H9 (cell line): ENCODE measurements around the gene OR2T3. TPM values are rescaled to one million over a fixed set of nuclear protein-coding genes. Genes with fewer than 3 reads are reported as not detected.
"Not testable (repeated sequence)": the region's sequence is repeated elsewhere in the genome, so short reads cannot be mapped to it uniquely, and the experiment has no call there.

Source experiments
- DNase-seq: peaks from one replicate; pipeline ENCODE4 v3.0.0-alpha.2; 2017
- H2AFZ ChIP-seq: one replicate; pipeline ENCODE4 v1.6.1; 2013; ENCODE audit warnings: mild to moderate bottlenecking, low read length, control low read depth, moderate library complexity
- H2AK5ac ChIP-seq: 2 replicates; pipeline ENCODE4 v1.6.1; 2013; ENCODE audit warnings: low read length, control low read depth, mixed read lengths; ENCODE audit not compliant: insufficient read length
- H2BK120ac ChIP-seq: one replicate; pipeline ENCODE4 v1.6.1; 2013; ENCODE audit warnings: low read depth, mild to moderate bottlenecking, low read length, control low read depth, inconsistent platforms; ENCODE audit not compliant: poor library complexity, severe bottlenecking
- H2BK12ac ChIP-seq: 2 replicates; pipeline ENCODE4 v1.6.1; 2013; ENCODE audit warnings: low read length, control low read depth, mixed read lengths, low read depth; ENCODE audit not compliant: insufficient read length
- H2BK15ac ChIP-seq: 2 replicates; pipeline ENCODE4 v1.6.1; 2013; ENCODE audit warnings: low read depth, low read length, control low read depth
- H2BK20ac ChIP-seq: one replicate; pipeline ENCODE4 v1.6.1; 2013; ENCODE audit warnings: low read depth, mild to moderate bottlenecking, low read length, control low read depth, inconsistent platforms; ENCODE audit not compliant: poor library complexity, severe bottlenecking
- H2BK5ac ChIP-seq: 2 replicates; pipeline ENCODE4 v1.6.1; 2013; ENCODE audit warnings: low read length, control low read depth, mixed read lengths; ENCODE audit not compliant: insufficient read length
- H3K14ac ChIP-seq: 2 replicates; pipeline ENCODE4 v1.6.1; 2013; ENCODE audit warnings: low read length, control low read depth; ENCODE audit not compliant: insufficient read depth
- H3K18ac ChIP-seq: 2 replicates; pipeline ENCODE4 v1.6.1; 2013; ENCODE audit warnings: low read depth, mild to moderate bottlenecking, mixed read lengths, low read length, control low read depth; ENCODE audit not compliant: insufficient read length
- H3K23ac ChIP-seq: 2 replicates; pipeline ENCODE4 v1.6.1; 2013; ENCODE audit warnings: low read length, control low read depth, mixed read lengths, low read depth; ENCODE audit not compliant: insufficient read length
- H3K23me2 ChIP-seq: 2 replicates; pipeline ENCODE4 v1.6.1; 2013; ENCODE audit warnings: low read depth, mild to moderate bottlenecking, mixed read lengths, low read length, control low read depth; ENCODE audit not compliant: insufficient read length, poor library complexity, severe bottlenecking
- H3K27ac ChIP-seq: 2 replicates; pipeline ENCODE4 v1.5.1; 2013; ENCODE audit warnings: low read length, control low read depth, mixed read lengths, low read depth; ENCODE audit not compliant: insufficient read length
- H3K27me3 ChIP-seq: 2 replicates; pipeline ENCODE4 v1.6.1; 2013; ENCODE audit warnings: low read length, control low read depth, inconsistent platforms; ENCODE audit not compliant: insufficient read depth
- H3K4ac ChIP-seq: 2 replicates; pipeline ENCODE4 v1.6.1; 2013; ENCODE audit warnings: low read depth, mild to moderate bottlenecking, control low read depth, inconsistent platforms, low read length, moderate library complexity
- H3K4me1 ChIP-seq: 2 replicates; pipeline ENCODE4 v1.6.1; 2013; ENCODE audit warnings: low read length, control low read depth, inconsistent platforms; ENCODE audit not compliant: insufficient read depth
- H3K4me2 ChIP-seq: 2 replicates; pipeline ENCODE4 v1.6.1; 2013; ENCODE audit warnings: low read length, control low read depth, mixed read lengths; ENCODE audit not compliant: insufficient read length, insufficient read depth
- H3K56ac ChIP-seq: 2 replicates; pipeline ENCODE4 v1.6.1; 2013; ENCODE audit warnings: low read depth, mild to moderate bottlenecking, mixed read lengths, low read length, control low read depth; ENCODE audit not compliant: insufficient read length
- H3K79me1 ChIP-seq: 2 replicates; pipeline ENCODE4 v1.6.1; 2013; ENCODE audit warnings: low read depth, mild to moderate bottlenecking, moderate library complexity, low read length, control low read depth, inconsistent platforms; ENCODE audit not compliant: insufficient read depth, poor library complexity, severe bottlenecking
- H3K79me2 ChIP-seq: 2 replicates; pipeline ENCODE4 v1.6.1; 2013; ENCODE audit warnings: low read length, control low read depth, inconsistent platforms; ENCODE audit not compliant: insufficient read depth
- H3K9ac ChIP-seq: 2 replicates; pipeline ENCODE4 v1.6.1; 2013; ENCODE audit warnings: low read length, control low read depth, mixed read lengths; ENCODE audit not compliant: insufficient read length; ENCODE audit errors: extremely low read depth
- H3K9me3 ChIP-seq: one replicate; pipeline ENCODE4 v1.6.1; 2013; ENCODE audit warnings: low read depth, low read length, inconsistent platforms; ENCODE audit not compliant: control insufficient read depth
- H3T11ph ChIP-seq: one replicate; pipeline ENCODE4 v1.6.1; 2013; ENCODE audit warnings: mild to moderate bottlenecking, low read length, control low read depth, inconsistent platforms
- H4K20me1 ChIP-seq: one replicate; pipeline ENCODE4 v1.6.1; 2013; ENCODE audit not compliant: control insufficient read depth, insufficient read length, insufficient read depth
- H4K5ac ChIP-seq: 2 replicates; pipeline ENCODE4 v1.6.1; 2013; ENCODE audit warnings: low read depth, mild to moderate bottlenecking, mixed read lengths, low read length, control low read depth; ENCODE audit not compliant: insufficient read length
- H4K8ac ChIP-seq: replicated peaks from 2 replicates; pipeline ENCODE4 v1.6.1; 2013; ENCODE audit warnings: low read length, control low read depth, mixed read lengths, low read depth; ENCODE audit not compliant: insufficient read length
- H4K91ac ChIP-seq: 2 replicates; pipeline ENCODE4 v1.6.1; 2013; ENCODE audit warnings: low read depth, mild to moderate bottlenecking, moderate library complexity, mixed read lengths, low read length, control low read depth; ENCODE audit not compliant: insufficient read length
- H3K27ac Mint-ChIP-seq, 3 experiments: 2 replicates in 2 of 3; 3 replicates in 1 of 3; pipeline ENCODE4 v1.8.0; 2020 to 2021; ENCODE audit warnings: mixed read lengths in 3 of 3, mild to moderate bottlenecking in 1 of 3, moderate library complexity in 1 of 3
- H3K27me3 Mint-ChIP-seq: 2 replicates; pipeline ENCODE4 v1.8.0; 2021; ENCODE audit warnings: low read depth, mild to moderate bottlenecking, moderate library complexity, mixed read lengths
- H3K36me3 Mint-ChIP-seq, 3 experiments: 2 replicates in 2 of 3; 3 replicates in 1 of 3; pipeline ENCODE4 v1.8.0; 2020 to 2021; ENCODE audit warnings: low read depth in 3 of 3, mixed read lengths in 3 of 3; ENCODE audit not compliant: insufficient read depth in 1 of 3
- H3K4me1 Mint-ChIP-seq, 2 experiments: 2 replicates each; pipeline ENCODE4 v1.8.0; 2020; ENCODE audit warnings: mixed read lengths in 2 of 2
- H3K4me3 Mint-ChIP-seq, 2 experiments: 2 replicates in 1 of 2; 3 replicates in 1 of 2; pipeline ENCODE4 v1.8.0; 2020 to 2021; ENCODE audit warnings: mild to moderate bottlenecking in 2 of 2, mixed read lengths in 2 of 2, moderate library complexity in 1 of 2
- H3K9me3 Mint-ChIP-seq, 2 experiments: 2 replicates in 1 of 2; 3 replicates in 1 of 2; pipeline ENCODE4 v1.8.0; 2020; ENCODE audit warnings: mild to moderate bottlenecking in 2 of 2, mixed read lengths in 2 of 2, moderate library complexity in 1 of 2
- WGBS: extraction: QIAGEN DNeasy Blood & Tissue Kit; methylation state at CpG from one replicate; pipeline ENCODE4 v1.1.7; 2013; ENCODE audit warnings: missing lambda C conversion rate, low lambda C conversion rate, mixed read lengths; ENCODE audit not compliant: insufficient read length; ENCODE audit errors: extremely low coverage; 5-methylcytosine and 5-hydroxymethylcytosine counted together
- total RNA-seq: library from RNA; stranded (reverse); gene quantifications from 2 replicates; pipeline ENCODE4 v1.2.1, GENCODE V29; 2021

The OR2T3 gene
- total RNA-seq, 1 experiment from 2014 or later = not detected

GRCh38 chr1:248428192-248428533 is 45.0 kb upstream of the OR2T3 start:
- not testable (repeated sequence) for H3K79me1 ChIP-seq, H4K91ac ChIP-seq, H3K4me1 ChIP-seq, H2BK5ac ChIP-seq, H2BK15ac ChIP-seq, H3K14ac ChIP-seq, H3K56ac ChIP-seq, H2AFZ ChIP-seq, H2AK5ac ChIP-seq, H3K79me2 ChIP-seq, H3K9ac ChIP-seq, H3K18ac ChIP-seq, H3K27ac ChIP-seq, H3K27me3 ChIP-seq, H4K20me1 ChIP-seq, H2BK120ac ChIP-seq, DNase-seq, H3K4me3 Mint-ChIP-seq, H2BK20ac ChIP-seq, H3K27me3 Mint-ChIP-seq, H4K5ac ChIP-seq, H3T11ph ChIP-seq, H4K8ac ChIP-seq, H3K23ac ChIP-seq, H3K4ac ChIP-seq, H3K27ac Mint-ChIP-seq, H3K23me2 ChIP-seq, H3K4me1 Mint-ChIP-seq, H3K4me2 ChIP-seq, H2BK12ac ChIP-seq
- Mint-ChIP-seq H3K36me3 (peaks cover 0 to 21% (median 7%) of the 10 kb centered on the region in 3 experiments; a peak in 6 of 7 replicates), H3K9me3 (peaks cover 73 to 75% of the 10 kb centered on the region in 2 experiments)
- WGBS = no CpG with 5 or more reads among the region's 3 CpGs
- H3K9me3 ChIP-seq = peaks cover 39% of the 10 kb centered on the region

- H2BK120ac ChIP-seq, H3K79me2 ChIP-seq, H3K18ac ChIP-seq, H4K5ac ChIP-seq, H3K4ac ChIP-seq, H2BK12ac ChIP-seq, H3K79me1 ChIP-seq, H3K4me3 Mint-ChIP-seq, H3K4me1 Mint-ChIP-seq, H3K56ac ChIP-seq, H2AK5ac ChIP-seq, H3K27ac ChIP-seq, H2AFZ ChIP-seq, H3T11ph ChIP-seq, H3K27ac Mint-ChIP-seq, H3K27me3 Mint-ChIP-seq, H3K23me2 ChIP-seq, H4K20me1 ChIP-seq, H2BK5ac ChIP-seq, DNase-seq, H3K23ac ChIP-seq, H3K27me3 ChIP-seq, H2BK15ac ChIP-seq, H3K4me1 ChIP-seq, H3K4me2 ChIP-seq, H2BK20ac ChIP-seq, H4K8ac ChIP-seq, H4K91ac ChIP-seq, H3K14ac ChIP-seq, H3K9ac ChIP-seq: not testable (repeated sequence)
- H3K9me3 Mint-ChIP-seq = peaks cover 60 to 63% of the 10 kb centered on the region in 2 experiments
- WGBS = no CpG with 5 or more reads among the region's 11 CpGs
- peaks cover 34% of the 10 kb centered on the region for H3K9me3 ChIP-seq
- peaks cover 0 to 23% (median 7%) of the 10 kb centered on the region in 3 experiments; a peak in 6 of 7 replicates for H3K36me3 Mint-ChIP-seq
Observed at GRCh38 chr1:248431683-248432082, 41.5 kb upstream of the OR2T3 start.
